HepG2 (cell line): ENCODE results near the gene APOC4. TPM values are rescaled to one million over a fixed set of nuclear protein-coding genes. Genes with fewer than 3 reads are reported as not detected.
A peak's percentile ranks its signal among the peaks of the same experiment; 100 is the strongest.
"Not testable (repeated sequence)": the region's sequence is repeated elsewhere in the genome, so short reads cannot be mapped to it uniquely, and the experiment has no call there.

Experiments used
- DNMT3B ChIP-seq: conservative IDR thresholded peaks from 2 replicates; pipeline ENCODE4 v1.6.1; 2016; ENCODE audit warnings: missing biosample characterization, control low read depth
- EP300 ChIP-seq, 3 experiments: sonication (generic) in 1 of 3; formaldehyde crosslinking in 1 of 3; IDR thresholded peaks; 2 replicates each; pipeline versions ENCODE4 v1.5.1 to v1.6.1; 2011 to 2020; ENCODE audit warnings: low read depth in 2 of 3, low read length in 2 of 3, borderline replicate concordance in 1 of 3, improper control_type of control experiment in 1 of 3, mild to moderate bottlenecking in 1 of 3, missing genetic modification reagents in 1 of 3, moderate library complexity in 1 of 3
- HIVEP1 ChIP-seq: sonication (generic); formaldehyde crosslinking; IDR thresholded peaks from 2 replicates; pipeline ENCODE4 v1.4.0; 2020; ENCODE audit warnings: mild to moderate bottlenecking, missing genetic modification reagents
- HOXA3 ChIP-seq: sonication (generic); formaldehyde crosslinking; IDR thresholded peaks from 2 replicates; pipeline ENCODE4 v1.5.0; 2020; ENCODE audit warnings: missing genetic modification reagents
- IRF9 ChIP-seq: sonication (generic); formaldehyde crosslinking; IDR thresholded peaks from 2 replicates; pipeline ENCODE4 v1.8.0; 2022; ENCODE audit warnings: missing genetic modification reagents, mild to moderate bottlenecking, borderline replicate concordance
- KLF13 ChIP-seq: sonication (generic); formaldehyde crosslinking; IDR thresholded peaks from 2 replicates; pipeline ENCODE4 v1.4.0; 2020; ENCODE audit warnings: mild to moderate bottlenecking, missing genetic modification reagents
- MED8 ChIP-seq: sonication (generic); formaldehyde crosslinking; IDR thresholded peaks from 2 replicates; pipeline ENCODE4 v1.8.1; 2023; ENCODE audit warnings: mild to moderate bottlenecking, missing genetic modification reagents; ENCODE audit not compliant: insufficient replicate concordance
- MTERF4 ChIP-seq: sonication (generic); formaldehyde crosslinking; IDR thresholded peaks from 2 replicates; pipeline ENCODE4 v1.8.0; 2023; ENCODE audit warnings: mild to moderate bottlenecking, missing genetic modification reagents
- NFYB ChIP-seq: sonication (generic); formaldehyde crosslinking; IDR thresholded peaks from 2 replicates; pipeline ENCODE4 v1.4.0; 2020; ENCODE audit warnings: missing genetic modification reagents
- POGZ ChIP-seq: sonication (generic); formaldehyde crosslinking; IDR thresholded peaks from 2 replicates; pipeline ENCODE4 v1.4.0; 2020; ENCODE audit warnings: mild to moderate bottlenecking, missing genetic modification reagents
- SMAD1 ChIP-seq: sonication (generic); formaldehyde crosslinking; IDR thresholded peaks from 2 replicates; pipeline ENCODE4 v1.4.0; 2020; ENCODE audit warnings: missing genetic modification reagents, low read depth, mild to moderate bottlenecking, borderline replicate concordance
- ZBTB20 ChIP-seq: sonication (generic); formaldehyde crosslinking; IDR thresholded peaks from 2 replicates; pipeline ENCODE4 v1.8.1; 2023; ENCODE audit warnings: missing genetic modification reagents, low read depth, mild to moderate bottlenecking, borderline replicate concordance
- ZFP82 ChIP-seq: sonication (generic); formaldehyde crosslinking; IDR thresholded peaks from 2 replicates; pipeline ENCODE4 v1.5.1; 2020; ENCODE audit warnings: mild to moderate bottlenecking, missing genetic modification reagents, borderline replicate concordance
- ZNF33B ChIP-seq: sonication (generic); formaldehyde crosslinking; IDR thresholded peaks from 2 replicates; pipeline ENCODE4 v1.5.1; 2020; ENCODE audit warnings: mild to moderate bottlenecking, missing genetic modification reagents
- ZNF460 ChIP-seq: sonication (generic); formaldehyde crosslinking; IDR thresholded peaks from 2 replicates; pipeline ENCODE4 v1.5.1; 2020; ENCODE audit warnings: missing genetic modification reagents, mild to moderate bottlenecking, borderline replicate concordance
- ZNF501 ChIP-seq: sonication (generic); formaldehyde crosslinking; IDR thresholded peaks from 2 replicates; pipeline ENCODE4 v1.5.1; 2020; ENCODE audit warnings: mild to moderate bottlenecking, moderate library complexity, missing genetic modification reagents
- ZNF543 ChIP-seq: sonication (generic); formaldehyde crosslinking; IDR thresholded peaks from 2 replicates; pipeline ENCODE4 v1.4.0; 2020; ENCODE audit warnings: mild to moderate bottlenecking, missing genetic modification reagents
- ZNF747 ChIP-seq: sonication (generic); formaldehyde crosslinking; IDR thresholded peaks from 2 replicates; pipeline ENCODE4 v1.8.1; 2023; ENCODE audit warnings: missing genetic modification reagents, mild to moderate bottlenecking, borderline replicate concordance
- ZNF816 ChIP-seq: sonication (generic); formaldehyde crosslinking; IDR thresholded peaks from 2 replicates; pipeline ENCODE4 v1.8.0; 2022; ENCODE audit warnings: missing genetic modification reagents, mild to moderate bottlenecking, borderline replicate concordance
- ZNF83 ChIP-seq: sonication (generic); formaldehyde crosslinking; IDR thresholded peaks from 2 replicates; pipeline ENCODE4 v1.4.0; 2020; ENCODE audit warnings: missing genetic modification reagents, mild to moderate bottlenecking, borderline replicate concordance
- polyA plus RNA-seq, 8 experiments: library from polyadenylated mRNA; depleted of rRNA in 3 of 8; stranded (reverse) in 7 of 8; unstranded in 1 of 8; fragments of >200 nt; fragmentation: Illumina TruSeq in 4 of 8; extraction: Trizol in 4 of 8; gene quantifications; 2 replicates each; pipeline versions ENCODE4 v1.2.1 to v1.2.3, GENCODE V29; 2011 to 2016; ENCODE audit warnings: low read depth in 4 of 8, missing spikeins in 1 of 8, mixed read lengths in 1 of 8; ENCODE audit not compliant: insufficient read depth in 1 of 8
- total RNA-seq, 5 experiments: library from RNA; depleted of rRNA; stranded (reverse); fragments of >200 nt; fragmentation: Illumina TruSeq; extraction: Trizol; gene quantifications; 2 replicates each; pipeline ENCODE4 v1.2.3, GENCODE V29; 2016; ENCODE audit warnings: low read depth in 1 of 5

APOC4 gene
- total and polyA plus RNA-seq, 2 of the 13 experiments (the other 11 are each of a cell fraction or from before 2014, with no cell fraction given), result 0.46 TPM; not detected in 1

GRCh38 chr19:44914433-44915206, 27.4 kb upstream of the APOC4 start, which contains the start of gene APOC1 (continued):
- TF ChIP-seq ZNF83 (CRISPR knock-in tag) (peak; percentile 60; the same call in 1 of the 2 replicates), POGZ (CRISPR knock-in tag) (0 out of 2 replicates have a peak, but pooled peaks have one; percentile 39), ZBTB20 (CRISPR knock-in tag) (0 out of 2 replicates have a peak, but pooled peaks have one; percentile 5), ZNF460 (CRISPR knock-in tag) (peak; percentile 19; the same call in 1 of the 2 replicates), ZNF816 (CRISPR knock-in tag) (0 out of 2 replicates have a peak, but pooled peaks have one; percentile 60), MTERF4 (peak; percentile 90; the same call in 1 of the 2 replicates), DNMT3B (CRISPR knock-in tag) (0 out of 2 replicates have a peak, but pooled peaks have one; percentile 3), MED8 (CRISPR knock-in tag) (peak; percentile 17), SMAD1 (0 out of 2 replicates have a peak, but pooled peaks have one; percentile 20), KLF13 (CRISPR knock-in tag) (0 out of 2 replicates have a peak, but pooled peaks have one; percentile 45), ZNF33B (0 out of 2 replicates have a peak, but pooled peaks have one; percentile 52), ZNF543 (CRISPR knock-in tag) (0 out of 2 replicates have a peak, but pooled peaks have one; percentile 20), EP300 (CRISPR knock-in tag; IDR thresholded peaks at IDR 0.05; ENCODE audit: borderline replicate concordance) (peak; percentile 17; the same call in 1 of the 2 replicates), ZNF501 (CRISPR knock-in tag) (0 out of 2 replicates have a peak, but pooled peaks have one; percentile 3), NFYB (CRISPR knock-in tag) (peak; percentile 96), HIVEP1 (CRISPR knock-in tag) (0 out of 2 replicates have a peak, but pooled peaks have one; percentile 5), IRF9 (CRISPR knock-in tag) (0 out of 2 replicates have a peak, but pooled peaks have one; percentile 43), ZFP82 (0 out of 2 replicates have a peak, but pooled peaks have one; percentile 47), HOXA3 (peak; percentile 57; the same call in 1 of the 2 replicates), ZNF747 (CRISPR knock-in tag) (0 out of 2 replicates have a peak, but pooled peaks have one; percentile 15)
- TF ChIP-seq EP300 (IDR thresholded peaks at IDR 0.05; ENCODE audit: low read depth in 2 of 2, low read length in 2 of 2), result not testable (repeated sequence)
